ENCODE measurements around the gene PTPN6. TPM values are rescaled to one million over a fixed set of nuclear protein-coding genes. Genes with fewer than 3 reads are reported as not detected.

Gene PTPN6
- total RNA-seq, 2 experiments from 2014 or later, result 37.1 to 116 TPM

DNA sequence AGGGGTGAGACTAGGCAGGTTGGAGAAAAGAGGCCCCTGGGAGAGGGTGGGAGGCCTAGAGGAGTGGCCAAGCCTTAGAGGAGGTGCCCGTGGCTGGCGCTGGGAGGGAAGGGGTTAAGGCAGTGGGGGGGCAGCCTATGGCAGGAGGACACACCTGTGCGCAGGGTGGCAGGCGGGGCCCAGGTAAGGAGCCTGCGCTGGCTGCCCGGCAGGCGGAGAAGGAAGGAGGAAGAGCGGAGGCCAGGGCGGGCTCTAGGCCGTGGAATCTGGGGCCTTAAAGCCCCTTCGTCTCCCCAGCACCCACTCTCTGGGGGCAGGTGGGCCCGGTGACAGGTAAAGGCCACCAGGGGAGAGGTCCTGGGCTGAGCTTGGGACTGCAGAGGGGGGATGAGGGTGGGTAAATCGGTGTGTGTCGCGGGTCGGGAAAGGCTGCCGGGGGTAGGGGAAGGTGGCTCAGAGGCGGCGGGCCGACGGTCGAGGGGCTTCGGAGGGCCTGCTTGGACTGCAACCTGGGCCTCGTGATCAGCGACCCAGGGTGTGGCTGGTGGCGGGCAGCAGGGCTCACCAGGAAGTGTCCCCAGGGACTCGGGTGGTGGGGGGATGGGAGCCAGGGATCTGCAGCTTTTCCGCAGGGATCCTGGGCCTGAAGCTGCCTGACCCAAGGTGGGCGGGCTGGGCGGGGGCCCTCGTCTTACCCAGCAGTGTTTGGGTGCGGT lies 12.0 kb downstream of the PTPN6 start:
- CTCF ChIA-PET (ENCODE audit: unreplicated experiment), result interaction anchor here (10.6 kb wide), 1 partner anchor 18 kb away, joined by 110 read pairs; the partner anchor contains the start of genes C12orf57 and RNU7-1
- peaks cover 46% of the 10 kb centered on the region for H3K36me3 ChIP-seq (ENCODE audit: insufficient read depth, low read length)
- H3K27ac ChIP-seq (ENCODE audit: low read depth, low read length, poor library complexity, severe bottlenecking), result no peak overlapping the region
- intact Hi-C loops (cut with micrococcal nuclease; ENCODE audit: unreplicated experiment), result loop anchor here (5.0 kb wide), 1 partner anchor 91 kb away; the partner anchor contains the start of gene SPSB2
- POLR2A ChIA-PET, result interaction anchor here (1.3 to 9.3 kb wide), 3 partner anchors 17 to 111 kb away, joined by 3 to 155 read pairs (median 55); partner anchors contain the start of genes C12orf57, RNU7-1 and USP5
- no peaks in the 10 kb centered on the region for H3K9me3 ChIP-seq (ENCODE audit: low read length)
- H3K4me1 ChIP-seq (ENCODE audit: insufficient read depth, low read length, poor library complexity, severe bottlenecking), result peaks cover 78% of the 10 kb centered on the region
- H3K4me3 ChIP-seq (ENCODE audit: low read depth, low read length, poor library complexity, severe bottlenecking), result no peak overlapping the region
- no peak for DNase-seq (ENCODE audit: low spot score)
- H3K79me2 ChIP-seq (ENCODE audit: insufficient read depth, low read depth, low read length), result peaks cover 7% of the 10 kb centered on the region; the same call in 1 of the 2 replicates
- no peaks in the 10 kb centered on the region for H4K20me1 ChIP-seq (ENCODE audit: insufficient read depth, low read length)
- no peak overlapping the region for H2AFZ ChIP-seq (ENCODE audit: low read length)
- no peak overlapping the region for H3K4me2 ChIP-seq (ENCODE audit: low read length)
- TF ChIP-seq EZH2phosphoT487 (IDR thresholded peaks at IDR 0.05; ENCODE audit: borderline replicate concordance, low read depth, low read length), result no peak
- TF ChIP-seq, protein P1, sequence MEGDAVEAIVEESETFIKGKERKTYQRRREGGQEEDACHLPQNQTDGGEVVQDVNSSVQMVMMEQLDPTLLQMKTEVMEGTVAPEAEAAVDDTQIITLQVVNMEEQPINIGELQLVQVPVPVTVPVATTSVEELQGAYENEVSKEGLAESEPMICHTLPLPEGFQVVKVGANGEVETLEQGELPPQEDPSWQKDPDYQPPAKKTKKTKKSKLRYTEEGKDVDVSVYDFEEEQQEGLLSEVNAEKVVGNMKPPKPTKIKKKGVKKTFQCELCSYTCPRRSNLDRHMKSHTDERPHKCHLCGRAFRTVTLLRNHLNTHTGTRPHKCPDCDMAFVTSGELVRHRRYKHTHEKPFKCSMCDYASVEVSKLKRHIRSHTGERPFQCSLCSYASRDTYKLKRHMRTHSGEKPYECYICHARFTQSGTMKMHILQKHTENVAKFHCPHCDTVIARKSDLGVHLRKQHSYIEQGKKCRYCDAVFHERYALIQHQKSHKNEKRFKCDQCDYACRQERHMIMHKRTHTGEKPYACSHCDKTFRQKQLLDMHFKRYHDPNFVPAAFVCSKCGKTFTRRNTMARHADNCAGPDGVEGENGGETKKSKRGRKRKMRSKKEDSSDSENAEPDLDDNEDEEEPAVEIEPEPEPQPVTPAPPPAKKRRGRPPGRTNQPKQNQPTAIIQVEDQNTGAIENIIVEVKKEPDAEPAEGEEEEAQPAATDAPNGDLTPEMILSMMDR (conservative IDR thresholded peaks at IDR 0.05; ENCODE audit: low read length), result no peak
- no peaks in the 10 kb centered on the region for H3K9me2 ChIP-seq (ENCODE audit: insufficient read depth, low read length)
- no TSS peak for BruUV-seq (replicated peaks)

DNA sequence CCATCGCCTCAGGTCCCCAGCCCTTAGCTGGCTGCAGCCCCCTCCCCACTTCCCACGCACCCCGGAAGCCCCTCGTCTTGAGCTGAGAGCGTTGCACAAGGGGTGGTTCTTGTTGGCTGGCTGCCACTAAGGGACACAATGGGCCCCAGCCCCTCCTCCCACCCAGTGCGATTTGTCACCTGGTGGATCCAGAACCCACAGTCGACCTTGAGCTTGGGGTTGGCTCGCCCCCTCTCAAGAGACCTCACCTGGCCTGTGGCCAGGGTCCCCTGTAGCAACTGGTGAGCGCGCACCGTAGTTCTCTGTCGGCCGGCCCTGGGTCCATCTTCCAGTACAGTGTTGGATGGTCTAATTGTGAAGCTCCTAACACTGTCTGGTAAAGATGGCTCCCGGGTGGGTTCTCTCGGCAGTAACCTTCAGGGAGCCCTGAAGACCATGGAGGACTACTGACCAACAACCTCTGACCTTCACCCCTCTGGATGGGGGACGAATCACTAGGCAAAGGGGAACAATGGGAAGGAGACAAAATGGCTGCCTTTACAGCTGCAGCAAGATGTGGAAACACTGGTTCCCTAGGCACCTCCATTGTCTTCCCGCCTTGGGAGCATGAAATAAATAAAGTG lies 12.7 kb downstream of the PTPN6 start:
- Histone ChIP-seq H3K27ac (ENCODE audit: low read depth, low read length, poor library complexity, severe bottlenecking) (peak overlapping the region; percentile 64), H3K4me2 (ENCODE audit: low read length) (no peak overlapping the region), H4K20me1 (ENCODE audit: insufficient read depth, low read length) (no peaks in the 10 kb centered on the region), H3K9me3 (ENCODE audit: low read length) (no peaks in the 10 kb centered on the region), H3K4me3 (ENCODE audit: low read depth, low read length, poor library complexity, severe bottlenecking) (no peak overlapping the region), H3K9me2 (ENCODE audit: insufficient read depth, low read length) (no peaks in the 10 kb centered on the region), H3K4me1 (ENCODE audit: insufficient read depth, low read length, poor library complexity, severe bottlenecking) (peaks cover 78% of the 10 kb centered on the region), H2AFZ (ENCODE audit: low read length) (no peak overlapping the region), H3K36me3 (ENCODE audit: insufficient read depth, low read length) (peaks cover 53% of the 10 kb centered on the region), H3K79me2 (ENCODE audit: insufficient read depth, low read depth, low read length) (peaks cover 15% of the 10 kb centered on the region)
- BruUV-seq (replicated peaks), result no TSS peak
- TF ChIP-seq EZH2phosphoT487 (IDR thresholded peaks at IDR 0.05; ENCODE audit: borderline replicate concordance, low read depth, low read length), result no peak
- TF ChIP-seq, protein P1 (conservative IDR thresholded peaks at IDR 0.05; ENCODE audit: low read length), result no peak
- intact Hi-C loops (cut with micrococcal nuclease; ENCODE audit: unreplicated experiment), result loop anchor here (5.0 kb wide), 1 partner anchor 92 kb away; the partner anchor contains the start of gene SPSB2
- POLR2A ChIA-PET, result interaction anchor here (0.5 to 3.8 kb wide), 4 partner anchors 19 to 91 kb away, joined by 3 to 55 read pairs (median 5); partner anchors contain the start of genes C12orf57, RNU7-1 and SPSB2
- CTCF ChIA-PET (ENCODE audit: unreplicated experiment), result interaction anchor here (0.7 to 10.6 kb wide), 2 partner anchors 13 to 18 kb away, joined by 3 to 110 read pairs; partner anchors contain the start of genes C12orf57, PTPN6 and RNU7-1
- DNase-seq (ENCODE audit: low spot score), result no peak
